Spinal cord (tissue), 10 donors: Measurements from ENCODE around the gene CEP55. TPM values are rescaled to one million over a fixed set of nuclear protein-coding genes. Genes with fewer than 3 reads are reported as not detected.

Experiments
- DNase-seq, 6 donors: peaks; one replicate each; pipeline versions ENCODE4 v3.0.0 to v3.0.0-alpha.2; 2013 to 2015; ENCODE audit warnings: low spot score in 6 of 6, low read depth in 4 of 6
- H3K27ac ChIP-seq: one replicate; pipeline ENCODE4 v1.5.1; 2013; ENCODE audit warnings: low read depth, low read length, control low read depth
- H3K27me3 ChIP-seq: one replicate; pipeline ENCODE4 v1.6.1; 2013; ENCODE audit warnings: low read length; ENCODE audit not compliant: control insufficient read depth, insufficient read depth
- H3K36me3 ChIP-seq: one replicate; pipeline ENCODE4 v1.6.1; 2013; ENCODE audit warnings: low read length; ENCODE audit not compliant: control insufficient read depth, insufficient read depth
- H3K4me1 ChIP-seq: one replicate; pipeline ENCODE4 v1.6.1; 2013; ENCODE audit warnings: low read length; ENCODE audit not compliant: control insufficient read depth, insufficient read depth
- H3K4me3 ChIP-seq: one replicate; pipeline ENCODE4 v1.5.1; 2013; ENCODE audit warnings: low read depth, low read length, control low read depth
- H3K9me3 ChIP-seq: one replicate; pipeline ENCODE4 v1.6.1; 2013; ENCODE audit warnings: low read length; ENCODE audit not compliant: control insufficient read depth, insufficient read depth
- WGBS: methylation state at CpG from one replicate; pipeline ENCODE4 v1.1.5; 2013; ENCODE audit warnings: missing lambda C conversion rate; ENCODE audit not compliant: insufficient coverage; 5-methylcytosine and 5-hydroxymethylcytosine counted together
- polyA plus RNA-seq, 2 donors: library from polyadenylated mRNA; unstranded; fragments of 120-200 nt; gene quantifications; one replicate each; pipeline ENCODE4 v1.2.1, GENCODE V29; 2013; ENCODE audit not compliant: insufficient read length in 2 of 2
- small RNA-seq: library from RNA; depleted of rRNA; stranded (forward); fragments of <200 nt; gene quantifications from one replicate; pipeline ENCODE3, GENCODE V24; 2014; ENCODE audit warnings: low replicate concordance
- total RNA-seq, 2 donors: library from RNA; depleted of rRNA in 1 of 2; stranded (reverse); fragments of 120-200 nt in 1 of 2; fragments of >200 nt in 1 of 2; gene quantifications; one replicate each; pipeline versions ENCODE4 v1.2.3 to v1.2.4, GENCODE V29; 2013 to 2014
- donor health status: healthy.

The CEP55 gene
- total and polyA plus RNA-seq, 4 donors: 5.7 to 7.4 (median 6.4) TPM

- Histone ChIP-seq H3K27ac (no peak overlapping the region), H3K4me3 (no peak overlapping the region), H3K4me1 (peaks cover 18% of the 10 kb centered on the region), H3K27me3 (peaks cover 40% of the 10 kb centered on the region), H3K36me3 (no peaks in the 10 kb centered on the region), H3K9me3 (no peaks in the 10 kb centered on the region)
- DNase-seq: no peak
- WGBS: 33% methylated on average over 1 of the region's 3 CpGs
Measured at GRCh38 chr10:93570383-93570782, 74.0 kb downstream of the CEP55 start.

- no peak overlapping the region for H3K27ac ChIP-seq
Measured at GRCh38 chr10:93572606-93573005, 76.2 kb downstream of the CEP55 start.

GRCh38 chr10:93573051-93573909 lies 76.9 kb downstream of the CEP55 start:
- Histone ChIP-seq H3K9me3 (no peaks in the 10 kb centered on the region), H3K4me3 (no peak overlapping the region), H3K27me3 (peaks cover 14% of the 10 kb centered on the region), H3K27ac (no peak overlapping the region), H3K36me3 (no peaks in the 10 kb centered on the region), H3K4me1 (peaks cover 6% of the 10 kb centered on the region)
- peak in 1 of 6 donors; percentile 17 for DNase-seq
- 60% methylated on average over 2 of the region's 10 CpGs for WGBS

More at GRCh38 chr10:93572606-93573005, 76.2 kb downstream of the CEP55 start:
- Histone ChIP-seq H3K36me3 (no peaks in the 10 kb centered on the region), H3K9me3 (no peaks in the 10 kb centered on the region), H3K4me1 (peaks cover 9% of the 10 kb centered on the region), H3K4me3 (no peak overlapping the region), H3K27me3 (peaks cover 20% of the 10 kb centered on the region)
- 97% methylated on average over 2 of the region's 2 CpGs for WGBS
- DNase-seq: no peak

- H3K36me3 ChIP-seq: no peaks in the 10 kb centered on the region
- peaks cover 7% of the 10 kb centered on the region for H3K27me3 ChIP-seq
- no peaks in the 10 kb centered on the region for H3K9me3 ChIP-seq
- no peak overlapping the region for H3K27ac ChIP-seq
- WGBS: no CpG with 5 or more reads among the region's 3 CpGs
- H3K4me3 ChIP-seq: no peak overlapping the region
- no peak for DNase-seq
- peaks cover 5% of the 10 kb centered on the region for H3K4me1 ChIP-seq
Measured at GRCh38 chr10:93573924-93574323, 77.5 kb downstream of the CEP55 start.

GRCh38 chr10:93576888-93577287 lies 80.5 kb downstream of the CEP55 start:
- Histone ChIP-seq H3K9me3 (no peaks in the 10 kb centered on the region), H3K4me1 (peaks cover 16% of the 10 kb centered on the region), H3K4me3 (no peak overlapping the region), H3K27ac (no peak overlapping the region), H3K36me3 (no peaks in the 10 kb centered on the region), H3K27me3 (no peaks in the 10 kb centered on the region)
- WGBS: 88% methylated on average over 2 of the region's 3 CpGs
- no peak for DNase-seq

GRCh38 chr10:93577565-93577964 lies 81.2 kb downstream of the CEP55 start:
- Histone ChIP-seq H3K9me3 (no peaks in the 10 kb centered on the region), H3K4me3 (no peak overlapping the region), H3K27me3 (no peaks in the 10 kb centered on the region), H3K36me3 (no peaks in the 10 kb centered on the region), H3K4me1 (peaks cover 16% of the 10 kb centered on the region), H3K27ac (no peak overlapping the region)
- no CpG with 5 or more reads among the region's 3 CpGs for WGBS
- DNase-seq: no peak

Small RNAs within 50 kb of the gene (small RNA-seq; reads per million reads assigned to genes)
- not detected for gene RNA5SP323

Other genes starting within 250 kb of the CEP55 start
- 10 to 100 TPM; 25.5 to 45.8 TPM for gene MYOF, start 14.3 kb upstream of the CEP55 start, total RNA-seq
- 10 to 100 TPM; 10.7 to 11.8 TPM for gene MYOF, start 14.3 kb upstream of the CEP55 start, polyA plus RNA-seq
- under 1 TPM; 0.06 to 0.30 TPM for gene FFAR4, start 70.1 kb downstream of the CEP55 start, total RNA-seq
- gene FFAR4, start 70.1 kb downstream of the CEP55 start, polyA plus RNA-seq: under 1 TPM; 0.26 to 0.30 TPM
- gene RBP4, start 104.6 kb downstream of the CEP55 start, total RNA-seq: 1 to 10 TPM; 2.3 to 3.7 TPM
- 1 to 10 TPM; 7.3 to 8.6 TPM for gene RBP4, start 104.6 kb downstream of the CEP55 start, polyA plus RNA-seq
- gene PDE6C, start 115.9 kb downstream of the CEP55 start, total RNA-seq: not detected
- gene PDE6C, start 115.9 kb downstream of the CEP55 start, polyA plus RNA-seq: 1 to 10 TPM in 1 of 2 donors, under 1 TPM in 1; 0.82 to 3.5 TPM
- gene FRA10AC1, start 206.0 kb downstream of the CEP55 start, total RNA-seq: 10 to 100 TPM; 10.0 to 21.8 TPM
- gene FRA10AC1, start 206.0 kb downstream of the CEP55 start, polyA plus RNA-seq: 10 to 100 TPM; 34.5 to 35.7 TPM